Coronary artery (tissue), 2 donors: ENCODE data around the gene ATR.
"Not testable (repeated sequence)": the region's sequence is repeated elsewhere in the genome, so short reads cannot be mapped to it uniquely, and the experiment has no call there.

Experiments used
- DNase-seq: peaks from one replicate; pipeline ENCODE4 v3.0.0-alpha.2; 2017; ENCODE audit warnings: low spot score
- H3K27ac ChIP-seq, 2 donors: fragments of 200-600 bp; sonication (generic); one replicate each; pipeline ENCODE4 v1.5.1; 2016 to 2019
- H3K4me3 ChIP-seq: fragments of 200-600 bp; sonication (generic); 2 replicates; pipeline ENCODE4 v1.5.1; 2016; ENCODE audit warnings: mild to moderate bottlenecking, moderate library complexity
- CTCF ChIP-seq: fragments of 200-600 bp; sonication (generic); IDR thresholded peaks from one replicate; pipeline ENCODE4 v1.5.1; 2019; ENCODE audit warnings: antibody characterized with exemption

ATR gene

GRCh38 chr3:142436951-142437585 is 141.5 kb downstream of the ATR start:
- DNase-seq, result no peak
- no peak overlapping the region for H3K27ac ChIP-seq
- no peak for TF ChIP-seq CTCF
- H3K4me3 ChIP-seq, result no peak overlapping the region

- no peak overlapping the region for H3K4me3 ChIP-seq
- no peak for TF ChIP-seq CTCF
- no peak for DNase-seq
- H3K27ac ChIP-seq, result no peak overlapping the region
Observed at GRCh38 chr3:142434503-142434902, 144.0 kb downstream of the ATR start.

- Histone ChIP-seq H3K27ac (no peak overlapping the region), H3K4me3 (no peak overlapping the region)
- DNase-seq, result no peak
- TF ChIP-seq CTCF, result no peak
Observed at GRCh38 chr3:142433110-142433509, 145.4 kb downstream of the ATR start.

- DNase-seq, result no peak
- Histone ChIP-seq H3K27ac (no peak overlapping the region), H3K4me3 (no peak overlapping the region)
- TF ChIP-seq CTCF, result no peak
Observed at GRCh38 chr3:142429582-142429981, 149.0 kb downstream of the ATR start.

- no peak for DNase-seq
- TF ChIP-seq CTCF, result no peak
Observed at GRCh38 chr3:142424754-142425153, 153.8 kb downstream of the ATR start.

GRCh38 chr3:142418926-142419592 is 159.5 kb downstream of the ATR start:
- Histone ChIP-seq H3K27ac (no peak overlapping the region), H3K4me3 (no peak overlapping the region)
- no peak for DNase-seq
- TF ChIP-seq CTCF, result no peak

More at GRCh38 chr3:142424754-142425153, 153.8 kb downstream of the ATR start:
- Histone ChIP-seq H3K27ac (no peak overlapping the region), H3K4me3 (no peak overlapping the region)

- TF ChIP-seq CTCF, result no peak
- DNase-seq, result no peak
- H3K4me3 ChIP-seq, result no peak overlapping the region
- H3K27ac ChIP-seq, result no peak overlapping the region
Observed at GRCh38 chr3:142417302-142417701, 161.2 kb downstream of the ATR start.

GRCh38 chr3:142400537-142400936 is 178.0 kb downstream of the ATR start:
- DNase-seq, H3K27ac ChIP-seq, H3K4me3 ChIP-seq: not testable (repeated sequence)
